OCI-LY1 (cell line): Measurements from ENCODE around the gene ABLIM3.

ENCODE experiments used
- CTCF ChIP-seq: fragments of 200-600 bp; sonication (generic), shearing (Covaris generic); IDR thresholded peaks from 2 replicates; pipeline ENCODE4 v1.5.1; 2017; ENCODE audit warnings: mild to moderate bottlenecking, antibody characterized with exemption, low read length, moderate library complexity, mixed read lengths
- EZH2 ChIP-seq: fragments of 200-600 bp; sonication (generic), shearing (Covaris generic); IDR thresholded peaks from 2 replicates; pipeline ENCODE4 v1.8.0; 2017; ENCODE audit warnings: borderline replicate concordance, mixed run types, mild to moderate bottlenecking, antibody characterized with exemption, low read length, moderate library complexity, mixed read lengths

- no peak for TF ChIP-seq EZH2
- TF ChIP-seq CTCF = no peak
Measured at GRCh38 chr5:149216496-149216895, 75.2 kb downstream of the ABLIM3 start.
